AG10803 (cell line): ENCODE data around the gene QTRT2.

Experiments used
- DNase-seq: peaks from one replicate; pipeline ENCODE4 v3.0.0; 2010; ENCODE audit warnings: low read depth
- H3K4me3 ChIP-seq: 2 replicates; pipeline ENCODE4 v1.5.1; 2011; ENCODE audit warnings: mild to moderate bottlenecking, low read length, control low read depth
- CTCF ChIP-seq: conservative IDR thresholded peaks from 2 replicates; pipeline ENCODE4 v1.5.1; 2011; ENCODE audit warnings: mild to moderate bottlenecking, low read length, control low read depth, inconsistent platforms

The QTRT2 gene

GRCh38 chr3:114076711-114077110 is 20.2 kb downstream of the QTRT2 start:
- no peak for DNase-seq
- no peak for TF ChIP-seq CTCF
- H3K4me3 ChIP-seq, result no peak overlapping the region

- peak; percentile 64 for DNase-seq
- TF ChIP-seq CTCF, result no peak
- H3K4me3 ChIP-seq, result no peak overlapping the region
Observed at GRCh38 chr3:114078126-114078525, 21.6 kb downstream of the QTRT2 start.

- TF ChIP-seq CTCF, result no peak
- no peak for DNase-seq
- H3K4me3 ChIP-seq, result no peak overlapping the region
Observed at GRCh38 chr3:114079761-114080160, 23.2 kb downstream of the QTRT2 start.

GRCh38 chr3:114080201-114080600 is 23.7 kb downstream of the QTRT2 start:
- no peak for DNase-seq
- TF ChIP-seq CTCF, result no peak
- no peak overlapping the region for H3K4me3 ChIP-seq

- H3K4me3 ChIP-seq, result no peak overlapping the region
- peak; percentile 72 for DNase-seq
- TF ChIP-seq CTCF, result no peak
Observed at GRCh38 chr3:114081037-114081436, 24.5 kb downstream of the QTRT2 start.

- no peak overlapping the region for H3K4me3 ChIP-seq
- TF ChIP-seq CTCF, result no peak
- DNase-seq, result no peak
Observed at GRCh38 chr3:114083112-114083511, 26.6 kb downstream of the QTRT2 start.

GRCh38 chr3:114086356-114086755 is 29.8 kb downstream of the QTRT2 start:
- TF ChIP-seq CTCF, result no peak
- DNase-seq, result no peak
- H3K4me3 ChIP-seq, result no peak overlapping the region
